Caco-2 (cell line): ENCODE data around the gene CLCA4. TPM values are rescaled to one million over a fixed set of nuclear protein-coding genes. Genes with fewer than 3 reads are reported as not detected.
A peak's percentile ranks its signal among the peaks of the same experiment; 100 is the strongest.

ENCODE experiments used
- BruUV-seq: library from RNA; stranded (reverse); fragments of 400-500 nt; replicated peaks from 2 replicates; lab custom pipeline; 2021; lab: Mats Ljungman, UMichigan
- CTCF ChIA-PET: fragments of 300-600 bp; sonication (Branson Sonifier 250); formaldehyde crosslinking; loops from one replicate; lab custom pipeline; 2022; ENCODE audit warnings: antibody characterized with exemption; lab: Charles Lee
- POLR2A ChIA-PET: fragments of 300-600 bp; sonication (Branson Sonifier 250); formaldehyde crosslinking; loops from one replicate; lab custom pipeline; 2022; ENCODE audit warnings: antibody characterized with exemption; lab: Charles Lee
- DNase-seq, 2 experiments: peaks; one replicate each; pipeline versions ENCODE4 v3.0.0 to v3.0.0-alpha.2; 2020 to 2022
- H3K27me3 ChIP-seq: replicated peaks from 2 replicates; pipeline ENCODE4 v1.6.0; 2011; ENCODE audit warnings: low read length; ENCODE audit not compliant: control insufficient read depth, insufficient read depth
- H3K36me3 ChIP-seq: 2 replicates; pipeline ENCODE4 v1.5.1; 2011; ENCODE audit warnings: low read length; ENCODE audit not compliant: control insufficient read depth, insufficient read depth
- H3K4me1 ChIP-seq: fragments of 250-450 bp; sonication (Bioruptor Pico); 2 replicates; pipeline ENCODE4 v1.5.1; 2020; ENCODE audit warnings: mild to moderate bottlenecking
- H3K4me3 ChIP-seq: 2 replicates; pipeline ENCODE4 v1.5.1; 2011; ENCODE audit warnings: low read depth, mild to moderate bottlenecking, control low read depth, low read length
- H3K9me3 ChIP-seq: fragments of 250-450 bp; sonication (Bioruptor Pico); 2 replicates; pipeline ENCODE4 v1.5.1; 2020; ENCODE audit warnings: mild to moderate bottlenecking, moderate library complexity
- H3K27ac Mint-ChIP-seq: one replicate; pipeline ENCODE4 v1.8.0; 2022; ENCODE audit warnings: mixed read lengths; ENCODE audit not compliant: unreplicated experiment
- H3K27me3 Mint-ChIP-seq: one replicate; pipeline ENCODE4 v1.8.0; 2022; ENCODE audit warnings: mixed read lengths; ENCODE audit not compliant: insufficient read depth, unreplicated experiment
- H3K36me3 Mint-ChIP-seq: one replicate; pipeline ENCODE4 v1.8.0; 2022; ENCODE audit warnings: mild to moderate bottlenecking, mixed read lengths; ENCODE audit not compliant: insufficient read depth, unreplicated experiment
- H3K4me1 Mint-ChIP-seq: one replicate; pipeline ENCODE4 v1.8.0; 2022; ENCODE audit warnings: low read depth, mixed read lengths; ENCODE audit not compliant: unreplicated experiment
- H3K4me3 Mint-ChIP-seq: one replicate; pipeline ENCODE4 v1.8.0; 2022; ENCODE audit warnings: mild to moderate bottlenecking, moderate library complexity, mixed read lengths; ENCODE audit not compliant: unreplicated experiment
- H3K9me3 Mint-ChIP-seq: one replicate; pipeline ENCODE4 v1.8.0; 2022; ENCODE audit warnings: mixed read lengths; ENCODE audit not compliant: unreplicated experiment
- intact Hi-C: fragments of 100-400 bp; cut with micrococcal nuclease; formaldehyde crosslinking; loops from one replicate; pipeline ENCODE4 v1.10.0; 2022; ENCODE audit not compliant: unreplicated experiment
- total RNA-seq: library from RNA; stranded (reverse); gene quantifications from 2 replicates; pipeline ENCODE4 v1.2.3, GENCODE V29; 2022
- TF ChIP-seq, protein P1 (sequence below), 2 experiments: fragments of 200-600 bp in 1 of 2; IDR thresholded peaks; 1 replicate in 1 of 2; 2 replicates in 1 of 2; pipeline versions ENCODE4 v1.5.1 to v1.8.0; 2011 to 2022; ENCODE audit warnings: antibody characterized with exemption in 1 of 2, control low read depth in 1 of 2, inconsistent platforms in 1 of 2, low read depth in 1 of 2, low read length in 1 of 2, mild to moderate bottlenecking in 1 of 2, moderate library complexity in 1 of 2; ENCODE audit not compliant: insufficient read depth in 1 of 2, severe bottlenecking in 1 of 2, unreplicated experiment in 1 of 2

CLCA4 gene
- total RNA-seq, 1 experiment from 2014 or later, result not detected

DNA sequence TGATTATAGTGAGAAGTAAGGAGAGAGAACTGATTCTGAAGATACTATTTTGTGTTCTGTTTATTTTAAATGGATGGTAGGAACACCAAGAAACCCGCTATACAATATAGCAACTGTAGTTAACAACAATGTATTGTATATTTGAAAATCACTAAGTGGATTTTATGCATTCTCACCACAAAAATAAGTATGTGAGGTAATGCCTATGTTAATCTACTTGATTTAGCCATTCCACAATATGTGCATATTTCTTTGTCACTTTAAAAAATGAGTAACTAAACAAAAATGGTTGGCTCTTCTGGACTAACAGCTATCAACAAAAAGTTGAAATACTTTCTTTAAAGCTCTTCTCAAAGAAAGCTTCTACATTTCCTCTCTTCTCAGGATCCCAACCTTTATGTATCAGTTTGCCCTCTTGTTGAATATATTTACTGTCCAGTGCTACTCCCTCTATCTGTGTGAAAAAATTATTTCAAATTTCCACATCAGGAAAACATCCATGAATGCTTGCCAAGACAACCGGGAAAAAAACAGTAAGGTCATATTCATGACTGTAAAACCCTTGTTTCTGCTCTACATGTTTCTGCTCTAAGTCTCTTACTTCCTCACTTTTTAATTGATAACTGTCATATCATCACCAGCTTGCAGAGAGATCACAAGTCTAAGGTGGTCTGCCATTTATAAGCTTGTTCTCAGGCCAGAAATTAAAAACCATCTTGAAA is 27.0 kb downstream of the CLCA4 start:
- H3K4me1 Mint-ChIP-seq, result peaks cover 5% of the 10 kb centered on the region
- ChIA-PET POLR2A (no interaction called here), CTCF (interaction anchor here (1.1 kb wide), 1 partner anchor 59 kb away, joined by 3 read pairs; no protein-coding TSS in a partner anchor)
- H3K9me3 Mint-ChIP-seq, result no peaks in the 10 kb centered on the region
- Histone ChIP-seq H3K4me1 (no peaks in the 10 kb centered on the region), H3K27me3 (no peaks in the 10 kb centered on the region), H3K4me3 (no peak overlapping the region), H3K36me3 (no peaks in the 10 kb centered on the region), H3K9me3 (no peaks in the 10 kb centered on the region)
- TF ChIP-seq, protein P1, sequence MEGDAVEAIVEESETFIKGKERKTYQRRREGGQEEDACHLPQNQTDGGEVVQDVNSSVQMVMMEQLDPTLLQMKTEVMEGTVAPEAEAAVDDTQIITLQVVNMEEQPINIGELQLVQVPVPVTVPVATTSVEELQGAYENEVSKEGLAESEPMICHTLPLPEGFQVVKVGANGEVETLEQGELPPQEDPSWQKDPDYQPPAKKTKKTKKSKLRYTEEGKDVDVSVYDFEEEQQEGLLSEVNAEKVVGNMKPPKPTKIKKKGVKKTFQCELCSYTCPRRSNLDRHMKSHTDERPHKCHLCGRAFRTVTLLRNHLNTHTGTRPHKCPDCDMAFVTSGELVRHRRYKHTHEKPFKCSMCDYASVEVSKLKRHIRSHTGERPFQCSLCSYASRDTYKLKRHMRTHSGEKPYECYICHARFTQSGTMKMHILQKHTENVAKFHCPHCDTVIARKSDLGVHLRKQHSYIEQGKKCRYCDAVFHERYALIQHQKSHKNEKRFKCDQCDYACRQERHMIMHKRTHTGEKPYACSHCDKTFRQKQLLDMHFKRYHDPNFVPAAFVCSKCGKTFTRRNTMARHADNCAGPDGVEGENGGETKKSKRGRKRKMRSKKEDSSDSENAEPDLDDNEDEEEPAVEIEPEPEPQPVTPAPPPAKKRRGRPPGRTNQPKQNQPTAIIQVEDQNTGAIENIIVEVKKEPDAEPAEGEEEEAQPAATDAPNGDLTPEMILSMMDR (IDR thresholded peaks at IDR 0.05; ENCODE audit: insufficient read depth in 1 of 2, low read depth in 1 of 2, low read length in 1 of 2, severe bottlenecking in 1 of 2, unreplicated experiment in 1 of 2), result no peak
- no peaks in the 10 kb centered on the region for H3K36me3 Mint-ChIP-seq
- DNase-seq, result no peak
- no peaks in the 10 kb centered on the region for H3K27me3 Mint-ChIP-seq
- no TSS peak for BruUV-seq
- H3K4me3 Mint-ChIP-seq, result no peak overlapping the region
- intact Hi-C loops, result no loop called here
- no peak overlapping the region for H3K27ac Mint-ChIP-seq

DNA sequence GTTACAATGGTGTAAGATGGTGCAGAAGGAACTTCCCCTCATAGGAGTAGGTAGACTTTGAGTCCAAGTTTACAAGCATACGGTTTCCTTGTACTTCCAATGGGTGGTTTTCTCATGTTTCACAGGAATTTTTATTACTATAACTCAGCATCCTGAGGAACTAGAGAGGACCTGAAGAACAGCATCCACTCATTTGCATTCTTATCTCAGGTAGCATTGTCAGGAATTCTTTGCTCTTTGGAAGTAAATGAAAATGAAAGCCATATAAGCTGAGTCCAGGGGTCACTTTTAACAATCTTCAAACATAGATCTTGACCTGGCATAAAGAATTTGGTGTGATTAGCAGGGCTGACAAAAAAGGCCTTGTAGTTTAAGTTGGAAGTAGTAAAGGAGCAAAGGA is 34.4 kb downstream of the CLCA4 start:
- Mint-ChIP-seq H3K27me3 (no peaks in the 10 kb centered on the region), H3K4me3 (peak overlapping the region; percentile 15), H3K27ac (peak overlapping the region; percentile 58), H3K9me3 (no peaks in the 10 kb centered on the region), H3K4me1 (peaks cover 16% of the 10 kb centered on the region), H3K36me3 (no peaks in the 10 kb centered on the region)
- Histone ChIP-seq H3K27me3 (no peaks in the 10 kb centered on the region), H3K36me3 (no peaks in the 10 kb centered on the region), H3K4me1 (peaks cover 25% of the 10 kb centered on the region), H3K9me3 (no peaks in the 10 kb centered on the region), H3K4me3 (no peak overlapping the region)
- peak; percentile 34 to 55 for DNase-seq
- ChIA-PET POLR2A (no interaction called here), CTCF (no interaction called here)
- TF ChIP-seq, protein P1 (IDR thresholded peaks at IDR 0.05; ENCODE audit: insufficient read depth in 1 of 2, low read depth in 1 of 2, low read length in 1 of 2, severe bottlenecking in 1 of 2, unreplicated experiment in 1 of 2), result no peak
- intact Hi-C loops, result loop anchor here (2.0 to 5.0 kb wide), 2 partner anchors 66 to 79 kb away; no protein-coding TSS in a partner anchor
- BruUV-seq, result no TSS peak

DNA sequence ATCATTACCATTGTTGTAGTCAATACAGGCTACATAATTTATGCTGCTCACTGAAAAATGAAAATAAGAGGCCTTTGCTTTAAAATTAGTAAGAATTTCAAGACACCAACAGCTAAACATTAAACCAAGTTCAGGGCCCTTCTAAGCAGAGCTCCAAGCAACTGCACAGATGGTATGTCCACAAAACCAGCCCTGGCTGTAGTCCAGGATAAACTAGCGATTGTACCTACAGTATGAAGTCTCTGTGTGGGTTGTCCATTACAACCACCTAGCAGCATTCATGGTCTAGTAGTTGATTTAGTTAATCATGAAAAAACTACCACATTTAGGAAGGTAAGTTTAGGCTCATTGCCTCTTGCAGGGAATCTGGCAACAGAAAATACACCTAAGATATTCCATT is 35.3 kb downstream of the CLCA4 start:
- H3K4me3 ChIP-seq, result no peak overlapping the region
- POLR2A ChIA-PET, result no interaction called here
- CTCF ChIA-PET, result no interaction called here
- intact Hi-C loops, result loop anchor here (5.0 kb wide), 1 partner anchor 80 kb away; no protein-coding TSS in a partner anchor
- Mint-ChIP-seq H3K4me3 (no peak overlapping the region), H3K4me1 (peaks cover 16% of the 10 kb centered on the region), H3K9me3 (no peaks in the 10 kb centered on the region), H3K27me3 (no peaks in the 10 kb centered on the region), H3K36me3 (no peaks in the 10 kb centered on the region), H3K27ac (peak overlapping the region; percentile 58)
- no TSS peak for BruUV-seq
- H3K4me1 ChIP-seq, result peaks cover 25% of the 10 kb centered on the region
- TF ChIP-seq, protein P1 (IDR thresholded peaks at IDR 0.05; ENCODE audit: insufficient read depth in 1 of 2, low read depth in 1 of 2, low read length in 1 of 2, severe bottlenecking in 1 of 2, unreplicated experiment in 1 of 2), result no peak
- no peaks in the 10 kb centered on the region for H3K36me3 ChIP-seq
- H3K27me3 ChIP-seq, result no peaks in the 10 kb centered on the region
- no peaks in the 10 kb centered on the region for H3K9me3 ChIP-seq
- no peak for DNase-seq
